Measurements from ENCODE around the gene PABPN1L.

PABPN1L gene, protein sequence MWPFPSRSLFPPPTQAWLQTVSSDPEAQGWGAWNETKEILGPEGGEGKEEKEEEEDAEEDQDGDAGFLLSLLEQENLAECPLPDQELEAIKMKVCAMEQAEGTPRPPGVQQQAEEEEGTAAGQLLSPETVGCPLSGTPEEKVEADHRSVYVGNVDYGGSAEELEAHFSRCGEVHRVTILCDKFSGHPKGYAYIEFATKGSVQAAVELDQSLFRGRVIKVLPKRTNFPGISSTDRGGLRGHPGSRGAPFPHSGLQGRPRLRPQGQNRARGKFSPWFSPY

GRCh38 chr16:88866151-88866920, at the start of gene PABPN1L:
Gene PABPN1L (minus strand): TSS chr16:88866660. CDS start chr16:88866606, 54 bp downstream.
- DNase-seq (ENCODE audit: low read depth in 3 of 3): no peak

DNA sequence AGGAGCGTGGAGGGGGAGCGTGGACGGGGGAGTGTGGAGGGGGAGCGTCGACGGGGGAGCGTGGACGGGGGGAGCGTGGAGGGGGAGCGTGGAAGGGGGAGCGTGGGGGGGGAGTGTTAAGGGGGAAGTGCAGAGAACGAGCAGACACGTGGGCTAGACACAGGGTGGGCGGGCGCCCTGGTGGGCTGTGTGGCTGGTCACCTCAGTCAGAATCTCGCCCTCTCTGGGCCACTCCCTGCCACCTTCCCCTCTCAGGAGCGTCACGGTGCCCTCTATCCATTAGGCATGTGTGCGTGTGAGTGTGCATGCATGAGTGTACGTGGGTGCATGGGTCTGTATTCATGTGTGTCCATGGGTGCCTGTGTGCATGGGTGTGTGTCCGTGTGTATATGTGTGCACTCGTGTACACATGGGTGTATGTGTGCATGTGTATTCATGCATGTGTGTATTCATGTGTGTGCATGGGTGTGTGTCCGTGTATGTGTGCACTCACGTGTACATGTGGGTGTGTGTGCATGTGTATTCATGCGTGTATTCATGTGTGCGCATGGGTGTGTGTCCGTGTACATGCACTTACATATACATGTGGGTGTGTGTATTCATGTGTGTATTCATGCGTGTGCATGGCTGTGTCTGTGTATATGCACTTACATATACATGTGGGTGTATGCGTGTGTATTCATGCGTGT, 49.3 kb upstream of the PABPN1L start:
- no peak for DNase-seq (ENCODE audit: low read depth in 3 of 3)

GRCh38 chr16:88914750-88915368, 48.4 kb upstream of the PABPN1L start:
- no peak for DNase-seq (ENCODE audit: low read depth in 3 of 3)

GRCh38 chr16:88913870-88914269, 47.4 kb upstream of the PABPN1L start:
- DNase-seq (ENCODE audit: low read depth in 3 of 3): no peak

GRCh38 chr16:88913001-88913612, 46.6 kb upstream of the PABPN1L start:
- DNase-seq (ENCODE audit: low read depth in 3 of 3): no peak

GRCh38 chr16:88912556-88912955, 46.1 kb upstream of the PABPN1L start:
- DNase-seq (ENCODE audit: low read depth in 3 of 3): no peak

DNA sequence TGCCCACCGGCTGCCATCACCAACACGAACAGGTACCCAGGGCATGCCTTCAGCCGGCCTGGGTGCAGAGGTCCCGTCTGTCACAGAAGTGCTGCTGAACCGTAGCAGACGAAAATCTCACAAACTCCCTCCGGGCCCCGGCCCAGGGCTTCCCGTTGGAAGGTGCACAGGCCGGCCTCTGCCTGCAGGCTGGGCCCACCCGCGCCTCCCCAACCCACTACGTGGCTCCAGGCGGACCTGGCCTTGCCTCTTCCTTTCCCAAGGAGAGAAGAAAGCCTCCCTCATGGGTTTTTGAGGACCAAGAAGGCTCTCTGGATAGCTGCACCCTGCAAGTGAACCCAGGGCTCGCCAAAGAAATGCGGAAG, 45.5 kb upstream of the PABPN1L start:
- DNase-seq (ENCODE audit: low read depth in 3 of 3): no peak

DNA sequence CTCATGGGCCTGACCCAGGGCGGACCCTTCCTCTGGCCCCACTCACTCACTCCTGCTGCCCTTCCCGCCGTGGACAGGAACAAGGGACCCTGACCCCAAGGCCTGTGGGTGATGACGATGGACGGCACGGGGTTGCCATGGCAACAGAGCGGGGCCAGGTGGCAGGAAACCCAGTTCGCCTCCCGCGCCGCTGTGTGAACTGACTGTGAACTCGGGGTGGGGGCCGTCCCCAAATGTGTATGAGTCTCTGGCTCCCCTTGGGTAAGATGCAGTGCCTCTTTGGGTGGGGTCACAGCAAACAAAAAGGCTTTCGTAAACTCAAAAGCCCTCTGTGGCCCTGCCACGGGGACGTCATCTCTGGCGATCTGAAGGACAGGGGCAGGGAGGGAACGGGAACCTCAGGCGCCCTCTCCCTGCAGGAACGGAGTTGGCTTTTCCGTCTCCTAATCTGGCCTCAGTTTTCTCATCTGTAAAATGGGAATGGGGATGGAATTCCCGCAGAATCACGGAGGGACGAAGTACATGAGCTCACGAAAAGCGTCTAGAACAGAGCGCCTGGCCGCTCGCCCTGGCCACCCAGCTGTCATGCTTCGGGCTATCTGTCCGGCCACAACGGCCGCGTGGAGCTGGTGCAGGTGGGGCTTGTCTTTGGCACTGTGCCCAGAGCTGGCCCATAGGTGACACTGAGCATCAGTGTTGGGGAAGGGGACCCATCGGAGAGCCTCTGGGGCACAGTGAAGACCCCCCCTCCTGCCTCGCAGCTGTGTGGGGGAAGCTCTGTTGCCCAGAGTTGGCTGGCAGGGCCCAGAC, 44.9 kb upstream of the PABPN1L start:
- no peak for DNase-seq (ENCODE audit: low read depth in 3 of 3)

DNA sequence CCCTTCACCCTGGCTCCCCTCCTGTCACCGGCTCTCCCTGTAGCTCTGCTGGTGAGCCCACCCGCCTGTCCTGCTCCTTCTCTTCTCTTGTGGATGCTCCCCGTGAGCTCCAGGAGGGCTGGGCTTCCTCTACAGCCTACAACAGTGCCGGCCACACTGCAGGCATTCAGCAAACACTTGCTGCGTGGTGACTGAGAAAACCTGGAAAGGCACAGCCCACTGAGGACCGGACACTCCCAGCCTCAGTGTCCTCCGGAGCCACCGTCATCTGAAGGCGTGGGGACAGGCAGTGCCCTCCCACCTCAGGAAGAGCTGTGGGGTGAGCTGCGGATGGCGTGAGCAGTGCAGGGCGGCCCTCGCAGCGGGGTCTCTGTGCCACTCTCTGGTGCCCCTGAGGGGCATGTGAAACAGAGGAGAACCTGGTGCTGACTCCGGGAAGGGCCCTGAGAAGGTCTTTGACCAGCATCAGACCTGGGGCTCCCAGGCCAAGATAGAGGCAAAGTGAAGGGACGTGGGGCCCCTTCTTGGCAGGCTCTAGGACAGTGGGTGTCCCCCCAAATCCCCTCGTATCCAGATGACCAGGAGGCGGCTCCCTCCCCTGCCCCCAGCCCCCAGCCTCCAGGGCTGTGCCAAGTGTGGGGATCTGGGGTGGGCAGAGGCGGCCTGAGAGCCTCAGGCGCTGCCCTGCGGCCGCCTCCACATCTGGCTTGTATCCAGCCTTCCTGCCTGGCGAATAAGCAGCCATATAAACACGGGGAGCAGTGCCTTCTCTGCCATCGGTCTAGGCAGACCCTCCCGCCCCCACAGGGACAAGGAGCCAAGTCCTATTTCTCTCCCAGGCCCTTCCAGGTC, 44.0 kb upstream of the PABPN1L start:
- DNase-seq (ENCODE audit: low read depth in 3 of 3): no peak

DNA sequence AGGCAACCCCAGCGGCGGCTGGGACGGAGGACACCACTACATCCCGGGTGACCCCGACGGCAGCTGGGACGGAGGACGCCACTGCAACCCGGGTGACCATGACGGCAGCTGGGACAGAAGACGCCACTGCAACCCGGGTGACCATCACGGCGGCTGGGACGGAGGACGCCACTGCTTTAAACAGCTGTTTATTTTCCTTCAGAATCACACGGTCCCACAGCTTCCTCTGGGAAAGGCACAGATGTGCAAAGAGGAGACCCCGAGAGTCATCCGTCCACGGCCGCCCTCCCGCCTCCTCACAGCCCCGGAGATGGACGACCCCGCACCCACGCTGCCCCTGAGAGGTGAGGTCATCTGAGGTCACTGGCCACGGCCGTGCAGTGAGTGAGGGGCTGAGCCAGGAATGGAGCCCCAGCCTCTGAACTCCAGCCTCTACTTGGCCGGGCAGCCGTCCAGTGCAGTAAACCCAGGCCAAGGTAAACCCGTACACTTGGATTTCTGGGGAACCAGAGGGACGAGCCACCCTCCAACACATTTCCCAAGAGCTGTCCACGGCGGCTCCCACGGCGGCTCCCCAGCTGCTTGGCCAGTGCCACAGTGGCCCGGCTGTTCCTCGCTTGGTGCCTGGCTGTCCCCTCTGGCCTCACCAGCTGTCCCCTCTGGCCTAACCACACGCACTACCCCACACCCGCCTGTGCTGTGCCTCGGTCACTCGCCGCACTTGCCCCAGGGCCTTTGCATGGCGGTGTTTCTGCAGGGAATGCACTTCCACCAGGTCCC, 43.2 kb upstream of the PABPN1L start:
- no peak for DNase-seq (ENCODE audit: low read depth in 3 of 3)

DNA sequence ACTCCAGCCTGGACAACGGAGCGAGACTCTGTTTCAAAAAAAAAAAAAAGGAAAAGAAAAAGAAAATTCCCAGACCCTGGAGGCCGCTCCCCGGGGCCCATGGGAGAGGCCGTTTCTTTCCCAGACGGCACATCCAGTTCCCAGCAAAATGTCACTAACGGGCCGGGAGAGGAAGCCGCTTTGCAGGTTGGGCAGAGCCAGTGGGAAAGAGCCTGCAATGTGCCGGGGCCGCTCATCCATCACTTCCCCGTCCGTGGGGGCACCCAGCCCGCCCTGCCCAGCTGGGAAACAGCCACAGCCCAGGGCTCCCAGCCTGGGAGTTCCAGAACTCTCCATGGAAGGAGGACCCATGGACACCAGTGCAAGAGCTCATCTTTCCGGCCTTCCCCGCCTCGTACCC, 41.8 kb upstream of the PABPN1L start:
- DNase-seq (ENCODE audit: low read depth in 3 of 3): no peak

DNA sequence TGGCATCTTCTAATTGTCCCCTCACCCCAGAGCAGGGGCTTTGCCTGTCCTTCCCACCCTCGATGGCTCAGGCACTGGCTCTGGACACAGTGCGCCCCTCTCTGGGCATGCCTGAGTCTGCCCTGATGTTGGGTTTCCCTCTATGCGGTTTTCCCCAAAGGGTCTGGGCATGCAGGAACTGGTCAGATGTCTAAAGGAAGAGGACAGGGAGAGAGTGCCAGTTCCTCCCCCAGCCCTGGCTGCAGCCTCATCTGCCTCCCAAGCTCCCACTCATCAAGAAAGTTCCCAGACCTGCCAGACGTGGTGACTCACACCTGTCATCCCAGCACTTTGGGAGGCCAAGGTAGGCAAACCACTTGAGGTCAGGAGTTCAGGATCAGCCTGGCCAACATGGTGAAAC, 41.3 kb upstream of the PABPN1L start:
- no peak for DNase-seq (ENCODE audit: low read depth in 3 of 3)

- no peak for DNase-seq (ENCODE audit: low read depth in 3 of 3)
Observed at GRCh38 chr16:88906535-88907105, 40.2 kb upstream of the PABPN1L start.

- no peak for DNase-seq (ENCODE audit: low read depth in 3 of 3)
Observed at GRCh38 chr16:88906020-88906419, 39.6 kb upstream of the PABPN1L start.

- DNase-seq (ENCODE audit: low read depth in 3 of 3): no peak
Observed at GRCh38 chr16:88905563-88905962, 39.1 kb upstream of the PABPN1L start.

DNA sequence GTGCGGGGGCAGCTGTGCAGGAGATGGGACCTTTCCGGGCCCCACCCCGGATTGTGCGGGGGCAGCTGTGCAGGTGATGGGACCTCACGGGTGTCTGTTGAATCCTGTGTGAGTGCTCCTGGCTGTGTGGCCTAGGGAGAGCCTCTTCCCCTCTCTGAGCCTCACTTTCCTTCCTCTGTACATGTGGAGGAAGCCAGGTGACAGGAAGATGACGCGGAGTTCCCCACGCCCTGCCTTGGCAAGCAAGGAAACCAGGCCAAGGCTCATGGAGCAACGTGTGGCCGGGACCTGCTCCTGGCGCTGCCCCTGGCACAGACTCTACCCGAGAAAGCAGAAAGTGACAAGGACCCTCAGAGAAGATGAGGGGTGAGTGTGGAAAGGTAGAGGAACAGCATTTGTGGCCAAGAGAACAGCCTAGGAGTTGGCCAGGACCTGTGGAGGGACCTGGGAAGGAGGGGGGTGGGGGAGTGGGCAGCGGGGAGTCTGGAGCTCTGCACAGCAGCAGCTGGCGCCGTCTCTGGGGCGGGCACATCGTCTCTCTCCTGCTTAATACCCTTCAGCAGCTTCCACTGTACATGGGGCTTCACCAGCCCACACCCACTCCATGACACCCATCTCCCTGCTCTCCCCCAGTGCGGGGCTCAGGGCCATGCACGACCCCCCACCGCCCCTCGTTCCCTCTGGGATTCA, 38.4 kb upstream of the PABPN1L start:
- DNase-seq (ENCODE audit: low read depth in 3 of 3): no peak

- DNase-seq (ENCODE audit: low read depth in 3 of 3): no peak
Observed at GRCh38 chr16:88903267-88903666, 36.8 kb upstream of the PABPN1L start.

GRCh38 chr16:88902744-88903143, 36.3 kb upstream of the PABPN1L start:
- no peak for DNase-seq (ENCODE audit: low read depth in 3 of 3)

All from stimulated activated CD4-positive, alpha-beta T cell treated with anti-CD3 and anti-CD28 coated beads, TNF-alpha, amount 100 ng/mL, for 4 hours (primary cell).